GM06990 (cell line): Measurements from ENCODE around the gene AOC1.

Experiments
- DNase-seq: peaks from one replicate; pipeline ENCODE4 v3.0.0-alpha.2; 2011; ENCODE audit not compliant: insufficient read length; ENCODE audit errors: extremely low read depth
- H3K27me3 ChIP-seq: replicated peaks from 2 replicates; pipeline ENCODE4 v1.6.0; 2011; ENCODE audit warnings: low read length; ENCODE audit not compliant: control insufficient read depth, insufficient read depth
- H3K36me3 ChIP-seq: 2 replicates; pipeline ENCODE4 v1.5.1; 2011; ENCODE audit warnings: low read length; ENCODE audit not compliant: control insufficient read depth, insufficient read depth
- H3K4me3 ChIP-seq: replicated peaks from 2 replicates; pipeline ENCODE4 v1.5.1; 2011; ENCODE audit warnings: low read depth, mild to moderate bottlenecking, control low read depth, low read length
- CTCF ChIP-seq: IDR thresholded peaks from 2 replicates; pipeline ENCODE4 v1.5.1; 2011; ENCODE audit warnings: low read length, control low read depth, mild to moderate bottlenecking, inconsistent platforms; ENCODE audit not compliant: insufficient read depth, poor library complexity, severe bottlenecking

The AOC1 gene

GRCh38 chr7:150829426-150829825 is 22.9 kb upstream of the AOC1 start:
- Histone ChIP-seq H3K4me3 (no peak overlapping the region), H3K27me3 (peaks cover 1% of the 10 kb centered on the region), H3K36me3 (no peaks in the 10 kb centered on the region)
- TF ChIP-seq CTCF = no peak
- DNase-seq = no peak

DNA sequence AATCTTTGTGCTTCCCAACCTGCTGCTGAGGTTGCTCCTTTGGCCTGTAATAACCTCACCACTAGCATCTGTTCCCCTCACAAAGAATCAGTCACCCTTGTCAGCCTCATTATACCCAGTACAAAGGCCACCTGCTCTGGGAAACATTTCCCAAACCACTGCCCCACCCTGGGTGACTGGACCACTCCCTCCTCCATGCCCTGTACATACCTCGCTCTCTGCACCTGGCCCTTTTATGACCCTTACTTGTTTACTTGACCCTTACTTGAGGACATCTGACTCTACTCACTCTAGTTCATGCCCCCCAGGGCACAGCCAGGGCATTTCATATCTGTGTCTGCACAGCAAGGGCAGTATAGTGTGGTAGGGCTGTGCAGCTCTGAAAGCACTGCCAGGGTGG is 21.4 kb upstream of the AOC1 start:
- H3K4me3 ChIP-seq = no peak overlapping the region
- H3K36me3 ChIP-seq = no peaks in the 10 kb centered on the region
- no peak for DNase-seq
- TF ChIP-seq CTCF = no peak
- peaks cover 1% of the 10 kb centered on the region for H3K27me3 ChIP-seq

GRCh38 chr7:150831851-150832250 is 20.5 kb upstream of the AOC1 start:
- TF ChIP-seq CTCF = no peak

GRCh38 chr7:150835019-150835418 is 17.3 kb upstream of the AOC1 start:
- no peak for TF ChIP-seq CTCF
- Histone ChIP-seq H3K36me3 (no peaks in the 10 kb centered on the region), H3K4me3 (no peak overlapping the region), H3K27me3 (peaks cover 1% of the 10 kb centered on the region; the same call in 1 of the 2 replicates)
- DNase-seq = no peak

More at GRCh38 chr7:150831851-150832250, 20.5 kb upstream of the AOC1 start:
- peaks cover 1% of the 10 kb centered on the region; the same call in 1 of the 2 replicates for H3K27me3 ChIP-seq
- H3K4me3 ChIP-seq = no peak overlapping the region
- no peaks in the 10 kb centered on the region for H3K36me3 ChIP-seq
- DNase-seq = no peak

DNA sequence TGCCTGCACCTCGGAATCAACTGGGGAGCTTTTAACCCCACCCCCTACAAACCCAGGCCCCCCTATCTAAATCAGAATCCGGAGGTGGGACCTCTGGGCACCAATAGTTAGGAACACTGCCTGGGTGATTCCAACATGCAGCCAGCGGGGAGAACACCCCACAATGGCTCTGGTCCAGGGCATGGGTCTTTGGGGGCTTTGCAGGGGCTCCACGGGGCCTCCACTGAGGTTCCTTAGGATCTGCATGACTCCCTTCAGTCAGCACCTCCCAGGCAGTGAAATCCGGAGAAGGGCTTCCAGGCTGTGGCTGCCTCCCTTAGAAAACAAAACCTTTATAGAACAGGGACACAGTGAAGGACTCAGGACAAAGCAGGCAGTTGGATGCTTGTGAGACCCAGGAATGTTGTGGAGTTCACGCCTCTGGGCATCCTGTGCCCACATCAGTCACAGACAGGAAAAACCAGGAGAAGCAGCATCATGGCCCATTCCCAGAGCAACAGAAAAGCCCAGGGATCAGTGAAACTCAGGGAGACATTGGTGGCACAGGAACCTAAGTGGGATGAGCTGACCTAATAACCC is 16.5 kb upstream of the AOC1 start:
- Histone ChIP-seq H3K27me3 (peaks cover 1% of the 10 kb centered on the region; the same call in 1 of the 2 replicates), H3K36me3 (no peaks in the 10 kb centered on the region), H3K4me3 (no peak overlapping the region)
- DNase-seq = no peak
- TF ChIP-seq CTCF = no peak
